ENCODE results near the gene WDR59.

Gene WDR59

DNA sequence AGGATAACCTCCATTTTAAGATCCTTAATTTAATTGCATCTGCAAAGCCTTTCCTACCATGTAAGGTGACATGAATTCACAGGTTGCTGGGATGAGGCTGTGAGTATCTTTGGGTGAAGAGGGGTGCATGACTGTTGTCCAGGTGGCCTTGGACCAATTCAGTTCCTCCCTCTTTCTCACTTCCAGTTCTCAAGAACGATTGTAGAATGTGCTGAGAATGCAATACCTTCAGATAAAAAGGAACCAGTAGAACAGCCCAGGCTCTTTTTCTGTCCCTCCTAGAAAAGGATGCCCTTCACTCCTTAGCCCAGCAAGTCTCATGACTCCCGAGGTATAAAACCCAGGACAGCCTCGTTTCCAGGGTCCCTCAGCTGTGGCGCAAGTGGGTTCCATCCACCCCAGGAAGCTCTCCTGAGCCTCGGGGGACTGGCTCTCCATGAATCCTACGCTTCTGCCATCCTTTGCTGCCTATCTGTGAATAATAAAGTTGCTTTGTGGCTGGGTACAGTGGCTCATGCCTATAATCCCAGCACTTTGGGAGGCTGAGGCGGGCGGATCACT, 148.7 kb downstream of the WDR59 start:
- H3K9me3 Mint-ChIP-seq = no peaks in the 10 kb centered on the region
- H3K27ac Mint-ChIP-seq = no peak overlapping the region
- peaks cover 4% of the 10 kb centered on the region for H3K27me3 Mint-ChIP-seq (ENCODE audit: low read depth)
- H3K36me3 Mint-ChIP-seq (ENCODE audit: low read depth) = no peaks in the 10 kb centered on the region
- no peaks in the 10 kb centered on the region for H3K4me1 Mint-ChIP-seq (ENCODE audit: low read depth)
- H3K4me3 Mint-ChIP-seq = no peak overlapping the region
- no peak for DNase-seq (ENCODE audit: low spot score)

DNA sequence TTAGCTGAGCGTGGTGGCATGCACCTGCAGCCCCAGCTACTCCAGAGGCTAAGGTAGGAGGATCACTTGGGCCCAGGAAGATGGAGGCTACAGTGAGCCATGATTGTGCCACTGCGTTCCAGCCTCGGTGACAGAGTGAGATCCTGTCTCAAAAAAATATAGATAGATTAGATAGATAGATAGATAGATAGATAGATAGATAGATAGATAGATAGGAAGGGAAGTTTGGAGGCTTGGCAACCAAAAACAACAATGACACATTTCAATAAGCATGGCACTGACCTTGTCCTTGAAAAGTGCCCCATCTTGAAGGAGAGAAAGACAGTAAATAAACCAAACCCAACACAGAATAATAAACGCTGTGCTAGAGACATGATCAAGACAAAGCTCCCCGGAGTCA, 152.7 kb downstream of the WDR59 start:
- H3K36me3 Mint-ChIP-seq (ENCODE audit: low read depth) = no peaks in the 10 kb centered on the region
- H3K27me3 Mint-ChIP-seq (ENCODE audit: low read depth) = peaks cover 5% of the 10 kb centered on the region
- DNase-seq (ENCODE audit: low spot score) = no peak
- no peak overlapping the region for H3K4me3 Mint-ChIP-seq
- no peaks in the 10 kb centered on the region for H3K4me1 Mint-ChIP-seq (ENCODE audit: low read depth)
- peaks cover 13% of the 10 kb centered on the region for H3K9me3 Mint-ChIP-seq
- H3K27ac Mint-ChIP-seq = no peak overlapping the region

GRCh38 chr16:74831467-74831866, 153.5 kb downstream of the WDR59 start:
- Mint-ChIP-seq H3K27me3 (ENCODE audit: low read depth) (peaks cover 5% of the 10 kb centered on the region), H3K4me3 (no peak overlapping the region), H3K4me1 (ENCODE audit: low read depth) (no peaks in the 10 kb centered on the region), H3K27ac (no peak overlapping the region), H3K36me3 (ENCODE audit: low read depth) (no peaks in the 10 kb centered on the region), H3K9me3 (peaks cover 13% of the 10 kb centered on the region)
- DNase-seq (ENCODE audit: low spot score) = no peak

GRCh38 chr16:74830648-74831047, 154.3 kb downstream of the WDR59 start:
- Mint-ChIP-seq H3K4me3 (no peak overlapping the region), H3K27ac (no peak overlapping the region), H3K4me1 (ENCODE audit: low read depth) (no peaks in the 10 kb centered on the region), H3K36me3 (ENCODE audit: low read depth) (no peaks in the 10 kb centered on the region), H3K27me3 (ENCODE audit: low read depth) (peaks cover 5% of the 10 kb centered on the region), H3K9me3 (peaks cover 13% of the 10 kb centered on the region)
- no peak for DNase-seq (ENCODE audit: low spot score)

GRCh38 chr16:74829637-74830036, 155.3 kb downstream of the WDR59 start:
- no peak for DNase-seq (ENCODE audit: low spot score)
- no peaks in the 10 kb centered on the region for H3K36me3 Mint-ChIP-seq (ENCODE audit: low read depth)
- no peaks in the 10 kb centered on the region for H3K4me1 Mint-ChIP-seq (ENCODE audit: low read depth)
- peaks cover 5% of the 10 kb centered on the region for H3K27me3 Mint-ChIP-seq (ENCODE audit: low read depth)
- no peak overlapping the region for H3K27ac Mint-ChIP-seq
- peaks cover 13% of the 10 kb centered on the region for H3K9me3 Mint-ChIP-seq
- no peak overlapping the region for H3K4me3 Mint-ChIP-seq

GRCh38 chr16:74825941-74826340, 159.0 kb downstream of the WDR59 start:
- peaks cover 9% of the 10 kb centered on the region for H3K27me3 Mint-ChIP-seq (ENCODE audit: low read depth)
- H3K27ac Mint-ChIP-seq = no peak overlapping the region
- H3K9me3 Mint-ChIP-seq = peaks cover 13% of the 10 kb centered on the region
- H3K4me3 Mint-ChIP-seq = no peak overlapping the region
- H3K36me3 Mint-ChIP-seq (ENCODE audit: low read depth) = no peaks in the 10 kb centered on the region
- no peak for DNase-seq (ENCODE audit: low spot score)
- no peaks in the 10 kb centered on the region for H3K4me1 Mint-ChIP-seq (ENCODE audit: low read depth)

GRCh38 chr16:74825016-74825415, 159.9 kb downstream of the WDR59 start:
- peaks cover 11% of the 10 kb centered on the region for H3K27me3 Mint-ChIP-seq (ENCODE audit: low read depth)

More at GRCh38 chr16:74825016-74825415, 159.9 kb downstream of the WDR59 start:
- no peaks in the 10 kb centered on the region for H3K4me1 Mint-ChIP-seq (ENCODE audit: low read depth)
- peaks cover 13% of the 10 kb centered on the region for H3K9me3 Mint-ChIP-seq
- H3K4me3 Mint-ChIP-seq = no peak overlapping the region
- no peaks in the 10 kb centered on the region for H3K36me3 Mint-ChIP-seq (ENCODE audit: low read depth)
- no peak overlapping the region for H3K27ac Mint-ChIP-seq
- DNase-seq (ENCODE audit: low spot score) = no peak
